HEK293 (cell line): Measurements from ENCODE around the gene HOXC11.

ENCODE experiments used
- CTCF ChIA-PET: fragments of 350-600 bp; formaldehyde crosslinking; extraction: SDS; loops from one replicate; lab custom pipeline; 2021; ENCODE audit warnings: antibody characterized with exemption; lab: Yijun Ruan, JAX
- POLR2A ChIA-PET: fragments of 300-600 bp; formaldehyde crosslinking; extraction: SDS; loops from one replicate; lab custom pipeline; 2020; ENCODE audit warnings: antibody characterized with exemption, inconsistent platforms; lab: Yijun Ruan, JAX
- H3K27ac ChIP-seq: fragments of 200-500 bp; sonication (Bioruptor generic); 2 replicates; pipeline ENCODE4 v1.5.1; 2014; ENCODE audit warnings: low read depth, low read length, control low read depth, inconsistent platforms; ENCODE audit errors: extremely low read depth
- H3K36me3 ChIP-seq, 2 experiments: fragments of 200-500 bp in 1 of 2; sonication (Bioruptor generic) in 1 of 2; 1 replicate in 1 of 2; 2 replicates in 1 of 2; pipeline ENCODE4 v1.5.1; 2014 to 2017; ENCODE audit warnings: inconsistent platforms in 2 of 2, low read length in 2 of 2; ENCODE audit not compliant: control insufficient read depth in 2 of 2, insufficient read depth in 1 of 2
- H3K4me1 ChIP-seq: fragments of 200-500 bp; sonication (Bioruptor generic); 2 replicates; pipeline ENCODE4 v1.5.1; 2014; ENCODE audit warnings: mild to moderate bottlenecking, low read length, inconsistent platforms; ENCODE audit not compliant: control insufficient read depth, insufficient read depth
- H3K4me3 ChIP-seq: 2 replicates; pipeline ENCODE4 v1.5.1; 2011; ENCODE audit warnings: low read depth, mild to moderate bottlenecking, control low read depth, low read length, moderate library complexity
- H3K9me3 ChIP-seq: fragments of 200-500 bp; sonication (Bioruptor generic); 2 replicates; pipeline ENCODE4 v1.5.1; 2014; ENCODE audit warnings: low read depth, low read length, inconsistent platforms; ENCODE audit not compliant: control insufficient read depth, insufficient read depth
- BCL11A ChIP-seq: fragments of 450-650 bp; formaldehyde crosslinking; IDR thresholded peaks from 2 replicates; pipeline ENCODE4 v1.5.1; 2016; ENCODE audit warnings: low read depth, missing biosample characterization, missing genetic modification characterization
- GLIS1 ChIP-seq: fragments of 450-650 bp; formaldehyde crosslinking; IDR thresholded peaks from 2 replicates; pipeline ENCODE4 v1.5.1; 2016; ENCODE audit warnings: missing biosample characterization, missing genetic modification characterization
- GLIS2 ChIP-seq: fragments of 450-650 bp; formaldehyde crosslinking; IDR thresholded peaks from 2 replicates; pipeline ENCODE4 v1.5.1; 2016; ENCODE audit warnings: missing biosample characterization, missing genetic modification characterization
- KLF1 ChIP-seq: fragments of 450-650 bp; formaldehyde crosslinking; IDR thresholded peaks from 2 replicates; pipeline ENCODE4 v1.5.1; 2016; ENCODE audit warnings: missing biosample characterization, missing genetic modification characterization
- KLF8 ChIP-seq: fragments of 450-650 bp; formaldehyde crosslinking; IDR thresholded peaks from 2 replicates; pipeline ENCODE4 v1.5.1; 2016; ENCODE audit warnings: missing biosample characterization, missing genetic modification characterization
- OVOL3 ChIP-seq: fragments of 450-650 bp; formaldehyde crosslinking; IDR thresholded peaks from 2 replicates; pipeline ENCODE4 v1.5.1; 2016; ENCODE audit warnings: missing biosample characterization, missing genetic modification characterization
- SP2 ChIP-seq: fragments of 450-650 bp; formaldehyde crosslinking; IDR thresholded peaks from 2 replicates; pipeline ENCODE4 v1.5.1; 2016; ENCODE audit warnings: missing biosample characterization, missing genetic modification characterization
- SP3 ChIP-seq: fragments of 450-650 bp; formaldehyde crosslinking; IDR thresholded peaks from 2 replicates; pipeline ENCODE4 v1.5.1; 2016; ENCODE audit warnings: missing biosample characterization, missing genetic modification characterization
- ZBTB17 ChIP-seq: fragments of 450-650 bp; formaldehyde crosslinking; IDR thresholded peaks from 2 replicates; pipeline ENCODE4 v1.5.1; 2016; ENCODE audit warnings: missing biosample characterization, missing genetic modification characterization
- ZFHX2 ChIP-seq: fragments of 450-650 bp; formaldehyde crosslinking; conservative IDR thresholded peaks from 2 replicates; pipeline ENCODE4 v1.5.1; 2016; ENCODE audit warnings: missing biosample characterization, missing genetic modification characterization
- ZNF302 ChIP-seq: fragments of 450-650 bp; formaldehyde crosslinking; IDR thresholded peaks from 2 replicates; pipeline ENCODE4 v1.5.1; 2016; ENCODE audit warnings: missing biosample characterization, missing genetic modification characterization, low read depth
- ZNF335 ChIP-seq: fragments of 450-650 bp; formaldehyde crosslinking; conservative IDR thresholded peaks from 2 replicates; pipeline ENCODE4 v1.5.1; 2016; ENCODE audit warnings: missing biosample characterization, missing genetic modification characterization
- ZNF354C ChIP-seq: fragments of 450-650 bp; formaldehyde crosslinking; IDR thresholded peaks from 2 replicates; pipeline ENCODE4 v1.5.1; 2016; ENCODE audit warnings: missing biosample characterization, missing genetic modification characterization, low read depth, borderline replicate concordance
- ZNF366 ChIP-seq: fragments of 450-650 bp; formaldehyde crosslinking; conservative IDR thresholded peaks from 2 replicates; pipeline ENCODE4 v1.5.1; 2016; ENCODE audit warnings: missing biosample characterization, missing genetic modification characterization
- ZNF48 ChIP-seq: fragments of 450-650 bp; formaldehyde crosslinking; IDR thresholded peaks from 2 replicates; pipeline ENCODE4 v1.5.1; 2016; ENCODE audit warnings: missing biosample characterization, missing genetic modification characterization
- ZNF677 ChIP-seq: fragments of 450-650 bp; IDR thresholded peaks from 2 replicates; pipeline ENCODE4 v1.5.0; 2018; ENCODE audit warnings: missing biosample characterization, mild to moderate bottlenecking, missing genetic modification characterization, moderate library complexity
- TF ChIP-seq, protein P1 (sequence below): fragments of 450-650 bp; formaldehyde crosslinking; IDR thresholded peaks from 2 replicates; pipeline ENCODE4 v1.5.1; 2017; ENCODE audit warnings: missing biosample characterization, missing genetic modification characterization
- TF ChIP-seq, protein P2 (sequence below): fragments of 450-650 bp; formaldehyde crosslinking; optimal IDR thresholded peaks from 2 replicates; pipeline ENCODE3; 2016; ENCODE audit warnings: missing biosample characterization, mild to moderate bottlenecking, missing genetic modification characterization
- TF ChIP-seq, protein P3 (sequence below): fragments of 450-650 bp; formaldehyde crosslinking; IDR thresholded peaks from 2 replicates; pipeline ENCODE4 v1.5.1; 2017; ENCODE audit warnings: missing biosample characterization, missing genetic modification characterization
- TF ChIP-seq, protein P4 (sequence below): fragments of 450-650 bp; formaldehyde crosslinking; IDR thresholded peaks from 2 replicates; pipeline ENCODE4 v1.5.1; 2016; ENCODE audit warnings: missing biosample characterization, missing genetic modification characterization
- TF ChIP-seq, protein P5 (sequence below): fragments of 450-650 bp; formaldehyde crosslinking; IDR thresholded peaks from 2 replicates; pipeline ENCODE4 v1.5.1; 2016; ENCODE audit warnings: missing biosample characterization, missing genetic modification characterization

HOXC11 gene

DNA sequence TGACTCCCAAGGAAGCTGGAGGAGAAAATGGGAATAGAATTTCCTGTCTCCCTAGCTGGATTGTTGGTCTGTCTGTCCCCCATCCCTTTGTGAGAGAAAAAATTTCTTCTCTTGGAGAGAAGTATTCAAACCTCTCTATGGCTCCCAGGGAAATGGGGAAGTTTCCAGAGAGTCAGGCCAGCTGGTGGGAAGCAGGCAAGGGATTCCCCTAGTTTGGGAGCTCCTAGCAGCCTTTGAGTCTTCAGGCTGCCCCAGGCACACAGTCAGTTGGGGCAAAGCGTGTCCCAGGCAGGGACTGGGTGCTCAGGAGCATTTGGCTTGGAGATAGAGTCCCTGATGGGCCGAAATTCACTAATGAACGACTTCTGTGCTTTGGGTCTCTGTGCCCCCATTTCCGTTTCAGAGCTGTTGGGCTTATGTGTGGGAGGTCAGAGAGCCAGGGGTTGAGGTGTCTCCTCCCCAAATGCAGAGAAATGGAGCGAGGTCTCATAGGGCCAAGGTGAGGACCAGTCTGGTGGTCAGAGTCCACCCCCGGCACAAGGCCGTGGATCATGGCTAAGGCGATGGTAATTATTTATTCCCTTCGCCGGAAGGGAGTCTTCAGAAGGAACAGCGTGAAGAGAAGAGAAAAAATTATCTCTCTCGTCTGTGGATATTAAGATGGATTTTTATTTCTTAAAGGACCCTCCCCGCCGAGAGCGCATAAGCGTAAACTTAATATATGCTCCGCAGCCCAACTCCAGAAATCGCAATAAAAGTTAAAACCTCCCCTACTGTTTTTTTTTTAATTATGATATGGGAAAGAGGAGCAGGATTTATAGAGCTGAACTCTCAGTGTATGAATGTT lies 20.5 kb downstream of the HOXC11 start (continued):
- TF ChIP-seq, protein P1, sequence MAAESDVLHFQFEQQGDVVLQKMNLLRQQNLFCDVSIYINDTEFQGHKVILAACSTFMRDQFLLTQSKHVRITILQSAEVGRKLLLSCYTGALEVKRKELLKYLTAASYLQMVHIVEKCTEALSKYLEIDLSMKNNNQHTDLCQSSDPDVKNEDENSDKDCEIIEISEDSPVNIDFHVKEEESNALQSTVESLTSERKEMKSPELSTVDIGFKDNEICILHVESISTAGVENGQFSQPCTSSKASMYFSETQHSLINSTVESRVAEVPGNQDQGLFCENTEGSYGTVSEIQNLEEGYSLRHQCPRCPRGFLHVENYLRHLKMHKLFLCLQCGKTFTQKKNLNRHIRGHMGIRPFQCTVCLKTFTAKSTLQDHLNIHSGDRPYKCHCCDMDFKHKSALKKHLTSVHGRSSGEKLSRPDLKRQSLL (tag by site-specific recombination): peak; percentile 89

DNA sequence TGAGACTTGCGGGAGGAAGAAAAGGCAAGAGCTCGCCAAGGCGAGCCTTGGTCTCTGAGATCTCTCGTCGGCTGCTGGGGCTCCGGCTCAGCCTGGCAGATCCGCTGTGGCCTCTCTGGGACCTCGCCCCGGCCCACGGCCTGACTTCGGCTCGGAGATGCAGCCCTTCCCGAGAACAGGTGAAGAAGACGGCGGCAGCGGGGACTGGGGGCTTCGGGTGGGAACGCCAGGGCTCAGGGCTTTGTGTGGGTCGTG lies 21.0 kb downstream of the HOXC11 start:
- CTCF ChIA-PET: interaction anchor here (1.7 kb wide), 1 partner anchor 9 kb away, joined by 10 read pairs; the partner anchor contains the start of gene HOXC10
- Histone ChIP-seq H3K9me3 (no peaks in the 10 kb centered on the region), H3K27ac (no peak overlapping the region; the same call in 1 of the 2 replicates), H3K4me1 (peaks cover 43% of the 10 kb centered on the region), H3K36me3 (no peaks in the 10 kb centered on the region), H3K4me3 (no peak overlapping the region)
- POLR2A ChIA-PET: interaction anchor here (0.6 kb wide), 1 partner anchor 24 kb away, joined by 5 read pairs; no protein-coding TSS in a partner anchor
- no peak for TF ChIP-seq ZNF677 (tag by site-specific recombination)

DNA sequence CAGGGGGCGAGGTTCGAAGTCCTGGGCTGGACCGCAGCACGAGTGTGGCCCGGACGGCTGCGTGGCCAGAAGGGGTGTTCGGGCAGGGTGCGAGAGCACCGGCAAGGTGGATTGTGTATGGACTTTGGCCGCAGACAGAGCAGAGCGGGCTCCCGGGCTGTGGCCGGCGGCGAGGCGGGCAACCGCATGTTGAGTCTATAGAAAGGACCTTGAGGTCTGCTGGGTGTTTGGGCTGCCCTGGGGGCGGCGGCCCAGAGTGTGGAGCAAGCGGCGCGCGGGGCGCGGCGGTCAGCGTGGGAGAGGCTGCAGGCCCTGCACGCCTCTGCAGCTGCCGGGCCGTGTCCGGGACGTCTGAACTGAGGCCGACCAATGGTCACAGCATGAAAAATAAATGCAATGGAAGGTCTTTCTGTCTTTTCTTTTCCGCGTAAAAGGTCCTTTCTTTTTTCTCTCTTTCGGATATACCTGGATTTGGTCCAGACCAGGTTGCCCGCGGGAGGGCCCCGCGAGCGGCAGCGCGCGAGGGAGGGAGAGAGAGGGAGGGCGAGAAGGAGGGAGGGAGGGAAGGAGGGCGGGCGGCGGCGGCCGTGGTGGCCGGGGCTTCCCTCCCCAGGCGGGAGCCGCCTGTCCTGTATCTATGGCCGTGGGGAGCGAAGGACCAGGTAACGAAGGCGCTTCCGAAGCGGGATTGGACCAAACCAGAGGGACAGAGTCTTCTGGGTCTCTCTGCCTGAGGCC lies 21.5 kb downstream of the HOXC11 start:
- no peaks in the 10 kb centered on the region for H3K36me3 ChIP-seq
- ChIA-PET POLR2A (interaction anchor here (0.6 to 2.2 kb wide), 12 partner anchors 9 to 237 kb away, joined by 3 to 14 read pairs (median 4); partner anchors contain the start of genes HOXC10 and HOXC13), CTCF (interaction anchor here (0.9 to 1.0 kb wide), 3 partner anchors 218 to 374 kb away, joined by 4 to 5 read pairs (median 4); no protein-coding TSS in a partner anchor)
- H3K27ac ChIP-seq: peak overlapping the region; percentile 98
- peaks cover 44% of the 10 kb centered on the region for H3K4me1 ChIP-seq
- H3K9me3 ChIP-seq: no peaks in the 10 kb centered on the region
- peak overlapping the region; percentile 61 for H3K4me3 ChIP-seq
- TF ChIP-seq, protein P2, sequence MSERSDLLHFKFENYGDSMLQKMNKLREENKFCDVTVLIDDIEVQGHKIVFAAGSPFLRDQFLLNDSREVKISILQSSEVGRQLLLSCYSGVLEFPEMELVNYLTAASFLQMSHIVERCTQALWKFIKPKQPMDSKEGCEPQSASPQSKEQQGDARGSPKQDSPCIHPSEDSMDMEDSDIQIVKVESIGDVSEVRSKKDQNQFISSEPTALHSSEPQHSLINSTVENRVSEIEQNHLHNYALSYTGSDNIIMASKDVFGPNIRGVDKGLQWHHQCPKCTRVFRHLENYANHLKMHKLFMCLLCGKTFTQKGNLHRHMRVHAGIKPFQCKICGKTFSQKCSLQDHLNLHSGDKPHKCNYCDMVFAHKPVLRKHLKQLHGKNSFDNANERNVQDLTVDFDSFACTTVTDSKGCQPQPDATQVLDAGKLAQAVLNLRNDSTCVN (tag by site-specific recombination): peak; percentile 53
- TF ChIP-seq ZNF354C (tag by site-specific recombination) (no peak), KLF1 (tag by site-specific recombination) (0 out of 2 replicates have a peak, but pooled peaks have one; percentile 32), ZNF335 (tag by site-specific recombination) (peak; percentile 71), GLIS1 (tag by site-specific recombination) (0 out of 2 replicates have a peak, but pooled peaks have one; percentile 19), OVOL3 (tag by site-specific recombination) (peak; percentile 20; the same call in 1 of the 2 replicates), ZBTB17 (tag by site-specific recombination) (no peak), ZNF366 (tag by site-specific recombination) (peak; percentile 64), GLIS2 (tag by site-specific recombination) (0 out of 2 replicates have a peak, but pooled peaks have one; percentile 28), ZFHX2 (tag by site-specific recombination) (peak; percentile 77), KLF8 (tag by site-specific recombination) (peak; percentile 60; the same call in 1 of the 2 replicates), ZNF302 (tag by site-specific recombination) (no peak), SP2 (tag by site-specific recombination) (peak; percentile 57), SP3 (tag by site-specific recombination) (peak; percentile 30; the same call in 1 of the 2 replicates), ZNF48 (no peak), BCL11A (peak; percentile 11; the same call in 1 of the 2 replicates)
- TF ChIP-seq, protein P3, sequence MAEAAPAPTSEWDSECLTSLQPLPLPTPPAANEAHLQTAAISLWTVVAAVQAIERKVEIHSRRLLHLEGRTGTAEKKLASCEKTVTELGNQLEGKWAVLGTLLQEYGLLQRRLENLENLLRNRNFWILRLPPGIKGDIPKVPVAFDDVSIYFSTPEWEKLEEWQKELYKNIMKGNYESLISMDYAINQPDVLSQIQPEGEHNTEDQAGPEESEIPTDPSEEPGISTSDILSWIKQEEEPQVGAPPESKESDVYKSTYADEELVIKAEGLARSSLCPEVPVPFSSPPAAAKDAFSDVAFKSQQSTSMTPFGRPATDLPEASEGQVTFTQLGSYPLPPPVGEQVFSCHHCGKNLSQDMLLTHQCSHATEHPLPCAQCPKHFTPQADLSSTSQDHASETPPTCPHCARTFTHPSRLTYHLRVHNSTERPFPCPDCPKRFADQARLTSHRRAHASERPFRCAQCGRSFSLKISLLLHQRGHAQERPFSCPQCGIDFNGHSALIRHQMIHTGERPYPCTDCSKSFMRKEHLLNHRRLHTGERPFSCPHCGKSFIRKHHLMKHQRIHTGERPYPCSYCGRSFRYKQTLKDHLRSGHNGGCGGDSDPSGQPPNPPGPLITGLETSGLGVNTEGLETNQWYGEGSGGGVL: peak; percentile 82
- TF ChIP-seq, protein P4, sequence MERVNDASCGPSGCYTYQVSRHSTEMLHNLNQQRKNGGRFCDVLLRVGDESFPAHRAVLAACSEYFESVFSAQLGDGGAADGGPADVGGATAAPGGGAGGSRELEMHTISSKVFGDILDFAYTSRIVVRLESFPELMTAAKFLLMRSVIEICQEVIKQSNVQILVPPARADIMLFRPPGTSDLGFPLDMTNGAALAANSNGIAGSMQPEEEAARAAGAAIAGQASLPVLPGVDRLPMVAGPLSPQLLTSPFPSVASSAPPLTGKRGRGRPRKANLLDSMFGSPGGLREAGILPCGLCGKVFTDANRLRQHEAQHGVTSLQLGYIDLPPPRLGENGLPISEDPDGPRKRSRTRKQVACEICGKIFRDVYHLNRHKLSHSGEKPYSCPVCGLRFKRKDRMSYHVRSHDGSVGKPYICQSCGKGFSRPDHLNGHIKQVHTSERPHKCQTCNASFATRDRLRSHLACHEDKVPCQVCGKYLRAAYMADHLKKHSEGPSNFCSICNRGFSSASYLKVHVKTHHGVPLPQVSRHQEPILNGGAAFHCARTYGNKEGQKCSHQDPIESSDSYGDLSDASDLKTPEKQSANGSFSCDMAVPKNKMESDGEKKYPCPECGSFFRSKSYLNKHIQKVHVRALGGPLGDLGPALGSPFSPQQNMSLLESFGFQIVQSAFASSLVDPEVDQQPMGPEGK (tag by site-specific recombination): peak; percentile 66
- TF ChIP-seq, protein P5, sequence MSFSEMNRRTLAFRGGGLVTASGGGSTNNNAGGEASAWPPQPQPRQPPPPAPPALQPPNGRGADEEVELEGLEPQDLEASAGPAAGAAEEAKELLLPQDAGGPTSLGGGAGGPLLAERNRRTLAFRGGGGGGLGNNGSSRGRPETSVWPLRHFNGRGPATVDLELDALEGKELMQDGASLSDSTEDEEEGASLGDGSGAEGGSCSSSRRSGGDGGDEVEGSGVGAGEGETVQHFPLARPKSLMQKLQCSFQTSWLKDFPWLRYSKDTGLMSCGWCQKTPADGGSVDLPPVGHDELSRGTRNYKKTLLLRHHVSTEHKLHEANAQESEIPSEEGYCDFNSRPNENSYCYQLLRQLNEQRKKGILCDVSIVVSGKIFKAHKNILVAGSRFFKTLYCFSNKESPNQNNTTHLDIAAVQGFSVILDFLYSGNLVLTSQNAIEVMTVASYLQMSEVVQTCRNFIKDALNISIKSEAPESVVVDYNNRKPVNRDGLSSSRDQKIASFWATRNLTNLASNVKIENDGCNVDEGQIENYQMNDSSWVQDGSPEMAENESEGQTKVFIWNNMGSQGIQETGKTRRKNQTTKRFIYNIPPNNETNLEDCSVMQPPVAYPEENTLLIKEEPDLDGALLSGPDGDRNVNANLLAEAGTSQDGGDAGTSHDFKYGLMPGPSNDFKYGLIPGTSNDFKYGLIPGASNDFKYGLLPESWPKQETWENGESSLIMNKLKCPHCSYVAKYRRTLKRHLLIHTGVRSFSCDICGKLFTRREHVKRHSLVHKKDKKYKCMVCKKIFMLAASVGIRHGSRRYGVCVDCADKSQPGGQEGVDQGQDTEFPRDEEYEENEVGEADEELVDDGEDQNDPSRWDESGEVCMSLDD (tag by site-specific recombination): 0 out of 2 replicates have a peak, but pooled peaks have one; percentile 14
